CD14-positive monocyte (primary cell): ENCODE data around the gene KDR. TPM values are rescaled to one million over a fixed set of nuclear protein-coding genes. Genes with fewer than 3 reads are reported as not detected.

ENCODE experiments used
- DNase-seq, 3 donors: peaks; one replicate each; pipeline ENCODE4 v3.0.0-alpha.2; 2011 to 2022
- H2AFZ ChIP-seq: 2 replicates; pipeline ENCODE4 v1.6.0; 2012; ENCODE audit warnings: mild to moderate bottlenecking, low read depth, low read length, inconsistent platforms; ENCODE audit not compliant: insufficient read depth, poor library complexity, severe bottlenecking
- H3K27ac ChIP-seq, 2 donors: 1 replicate in 1 of 2; 2 replicates in 1 of 2; pipeline ENCODE4 v1.5.1; 2012 to 2013; ENCODE audit warnings: low read length in 2 of 2, control low read depth in 1 of 2, inconsistent platforms in 1 of 2, low read depth in 1 of 2, mild to moderate bottlenecking in 1 of 2
- H3K27me3 ChIP-seq, 2 donors: one replicate each; pipeline versions ENCODE4 v1.6.0 to v1.6.1; 2011 to 2013; ENCODE audit warnings: low read length in 2 of 2; ENCODE audit not compliant: control insufficient read depth in 2 of 2, insufficient read depth in 2 of 2
- H3K36me3 ChIP-seq, 2 donors: replicated peaks in 1 of 2; 1 replicate in 1 of 2; 2 replicates in 1 of 2; pipeline versions ENCODE4 v1.5.1 to v1.6.1; 2012 to 2013; ENCODE audit warnings: low read length in 2 of 2, control low read depth in 1 of 2, inconsistent platforms in 1 of 2, mild to moderate bottlenecking in 1 of 2; ENCODE audit not compliant: insufficient read depth in 2 of 2, control insufficient read depth in 1 of 2
- H3K4me1 ChIP-seq, 2 donors: 1 replicate in 1 of 2; 2 replicates in 1 of 2; pipeline versions ENCODE4 v1.5.1 to v1.6.1; 2012 to 2013; ENCODE audit warnings: low read length in 2 of 2, control low read depth in 1 of 2, inconsistent platforms in 1 of 2, mild to moderate bottlenecking in 1 of 2, moderate library complexity in 1 of 2; ENCODE audit not compliant: insufficient read depth in 2 of 2, control insufficient read depth in 1 of 2
- H3K4me2 ChIP-seq: replicated peaks from 2 replicates; pipeline ENCODE3; 2012; ENCODE audit warnings: low read length, moderate library complexity, mild to moderate bottlenecking; ENCODE audit not compliant: poor library complexity, severe bottlenecking; ENCODE audit errors: extremely low read depth
- H3K4me3 ChIP-seq, 3 experiments: fragments of 200-600 bp in 1 of 3; sonication (generic) in 1 of 3; replicated peaks in 1 of 3; 1 replicate in 2 of 3; 2 replicates in 1 of 3; pipeline ENCODE4 v1.5.1; 2011 to 2013; ENCODE audit warnings: low read length in 3 of 3, mild to moderate bottlenecking in 3 of 3, control low read depth in 2 of 3, low read depth in 2 of 3, inconsistent platforms in 1 of 3, moderate library complexity in 1 of 3
- H3K79me2 ChIP-seq: 2 replicates; pipeline ENCODE4 v1.6.0; 2012; ENCODE audit warnings: mild to moderate bottlenecking, control low read depth, inconsistent platforms, low read length, moderate library complexity; ENCODE audit not compliant: insufficient read depth
- H3K9ac ChIP-seq: 2 replicates; pipeline ENCODE4 v1.6.0; 2017; ENCODE audit warnings: low read length, mild to moderate bottlenecking; ENCODE audit not compliant: insufficient read depth, poor library complexity, severe bottlenecking
- H3K9me3 ChIP-seq, 2 donors: replicated peaks in 1 of 2; 1 replicate in 1 of 2; 2 replicates in 1 of 2; pipeline versions ENCODE4 v1.5.1 to v1.6.1; 2012 to 2013; ENCODE audit warnings: low read length in 2 of 2, control low read depth in 1 of 2; ENCODE audit not compliant: control insufficient read depth in 1 of 2, insufficient read depth in 1 of 2
- H4K20me1 ChIP-seq: 2 replicates; pipeline ENCODE4 v1.6.0; 2012; ENCODE audit warnings: mild to moderate bottlenecking, low read length, control low read depth, moderate library complexity; ENCODE audit not compliant: insufficient read depth
- H3K27ac Mint-ChIP-seq, 7 donors: one replicate each; pipeline ENCODE4 v1.8.0; 2020; ENCODE audit warnings: mild to moderate bottlenecking in 7 of 7, mixed read lengths in 7 of 7, moderate library complexity in 6 of 7, inconsistent platforms in 2 of 7
- H3K27me3 Mint-ChIP-seq, 3 donors: one replicate each; pipeline ENCODE4 v1.8.0; 2021 to 2022; ENCODE audit warnings: low read depth in 3 of 3, mild to moderate bottlenecking in 3 of 3, mixed read lengths in 3 of 3, moderate library complexity in 3 of 3, inconsistent platforms in 1 of 3
- H3K36me3 Mint-ChIP-seq, 2 donors: one replicate each; pipeline ENCODE4 v1.8.0; 2020; ENCODE audit warnings: mixed read lengths in 2 of 2, inconsistent platforms in 1 of 2, mild to moderate bottlenecking in 1 of 2
- H3K4me1 Mint-ChIP-seq: one replicate; pipeline ENCODE4 v1.8.0; 2020; ENCODE audit warnings: mild to moderate bottlenecking, mixed read lengths
- H3K4me3 Mint-ChIP-seq, 2 donors: one replicate each; pipeline ENCODE4 v1.8.0; 2020; ENCODE audit warnings: mild to moderate bottlenecking in 2 of 2, mixed read lengths in 2 of 2, moderate library complexity in 1 of 2
- H3K9me3 Mint-ChIP-seq, 7 donors: one replicate each; pipeline ENCODE4 v1.8.0; 2020 to 2022; ENCODE audit warnings: mixed read lengths in 7 of 7, mild to moderate bottlenecking in 6 of 7, moderate library complexity in 6 of 7, inconsistent platforms in 2 of 7
- WGBS: methylation state at CpG from one replicate; pipeline ENCODE4 v1.1.5; 2013; ENCODE audit warnings: missing lambda C conversion rate; ENCODE audit not compliant: insufficient coverage; 5-methylcytosine and 5-hydroxymethylcytosine counted together
- intact Hi-C, 2 donors: fragments of 100-400 bp; cut with micrococcal nuclease; formaldehyde crosslinking; loops; one replicate each; pipeline versions ENCODE4 v1.15.0 to v1.15.1; 2023
- polyA plus RNA-seq, 3 donors: library from polyadenylated mRNA; depleted of rRNA in 1 of 3; unstranded in 2 of 3; stranded (reverse) in 1 of 3; fragments of 300-500 nt in 2 of 3; fragments of >200 nt in 1 of 3; fragmentation: Illumina TruSeq in 2 of 3; gene quantifications; 1 replicate in 2 of 3; 2 replicates in 1 of 3; pipeline ENCODE4 v1.2.3, GENCODE V29; 2012 to 2021
- TF ChIP-seq, protein P1 (sequence below): fragments of 200-600 bp; IDR thresholded peaks from one replicate; pipeline ENCODE4 v1.8.0; 2022; ENCODE audit warnings: antibody characterized with exemption, mild to moderate bottlenecking

KDR gene
- polyA plus RNA-seq, 3 donors = not detected

DNA sequence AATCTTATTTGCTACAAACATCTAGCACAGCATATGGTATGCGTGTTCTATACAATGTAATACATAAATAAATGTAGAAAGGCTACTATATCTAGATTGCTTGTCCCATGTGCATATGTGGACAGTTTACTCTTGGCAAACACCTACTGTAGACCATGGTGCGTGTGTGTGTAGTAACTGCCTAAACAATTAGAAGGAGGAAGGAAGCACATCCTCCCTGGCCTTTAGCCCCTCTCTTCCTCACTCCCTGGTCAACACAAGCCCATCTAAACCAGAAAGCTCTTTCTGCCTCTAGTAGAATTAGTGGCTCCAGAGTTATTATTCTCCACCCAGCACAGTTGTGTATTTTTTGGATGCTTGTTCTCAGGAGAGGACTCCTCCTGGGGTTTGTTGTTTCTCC, 73.9 kb downstream of the KDR start:
- no peaks in the 10 kb centered on the region for H3K79me2 ChIP-seq
- H2AFZ ChIP-seq = no peak overlapping the region
- H3K4me2 ChIP-seq = no peak overlapping the region
- WGBS = no CpG with 5 or more reads among the region's 2 CpGs
- no peak overlapping the region for H3K4me3 ChIP-seq
- Mint-ChIP-seq H3K4me3 (no peak overlapping the region), H3K27me3 (peaks cover 0 to 2% (median 2%) of the 10 kb centered on the region in 3 donors), H3K4me1 (no peaks in the 10 kb centered on the region), H3K36me3 (no peaks in the 10 kb centered on the region), H3K9me3 (peaks cover 0 to 11% (median 6%) of the 10 kb centered on the region in 7 donors), H3K27ac (no peak overlapping the region)
- no peak for DNase-seq
- no peaks in the 10 kb centered on the region for H3K9me3 ChIP-seq
- TF ChIP-seq, protein P1, sequence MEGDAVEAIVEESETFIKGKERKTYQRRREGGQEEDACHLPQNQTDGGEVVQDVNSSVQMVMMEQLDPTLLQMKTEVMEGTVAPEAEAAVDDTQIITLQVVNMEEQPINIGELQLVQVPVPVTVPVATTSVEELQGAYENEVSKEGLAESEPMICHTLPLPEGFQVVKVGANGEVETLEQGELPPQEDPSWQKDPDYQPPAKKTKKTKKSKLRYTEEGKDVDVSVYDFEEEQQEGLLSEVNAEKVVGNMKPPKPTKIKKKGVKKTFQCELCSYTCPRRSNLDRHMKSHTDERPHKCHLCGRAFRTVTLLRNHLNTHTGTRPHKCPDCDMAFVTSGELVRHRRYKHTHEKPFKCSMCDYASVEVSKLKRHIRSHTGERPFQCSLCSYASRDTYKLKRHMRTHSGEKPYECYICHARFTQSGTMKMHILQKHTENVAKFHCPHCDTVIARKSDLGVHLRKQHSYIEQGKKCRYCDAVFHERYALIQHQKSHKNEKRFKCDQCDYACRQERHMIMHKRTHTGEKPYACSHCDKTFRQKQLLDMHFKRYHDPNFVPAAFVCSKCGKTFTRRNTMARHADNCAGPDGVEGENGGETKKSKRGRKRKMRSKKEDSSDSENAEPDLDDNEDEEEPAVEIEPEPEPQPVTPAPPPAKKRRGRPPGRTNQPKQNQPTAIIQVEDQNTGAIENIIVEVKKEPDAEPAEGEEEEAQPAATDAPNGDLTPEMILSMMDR = no peak
- no peak overlapping the region for H3K27ac ChIP-seq
- H3K36me3 ChIP-seq = no peaks in the 10 kb centered on the region
- H4K20me1 ChIP-seq = no peaks in the 10 kb centered on the region
- H3K4me1 ChIP-seq = no peaks in the 10 kb centered on the region
- H3K9ac ChIP-seq = no peak overlapping the region
- H3K27me3 ChIP-seq = no peaks in the 10 kb centered on the region
- intact Hi-C loops = no loop called here

- Histone ChIP-seq H3K36me3 (no peaks in the 10 kb centered on the region), H2AFZ (no peak overlapping the region), H3K79me2 (no peaks in the 10 kb centered on the region), H3K4me1 (no peaks in the 10 kb centered on the region), H3K9me3 (no peaks in the 10 kb centered on the region), H3K9ac (no peak overlapping the region), H3K27ac (no peak overlapping the region), H3K27me3 (no peaks in the 10 kb centered on the region), H4K20me1 (no peaks in the 10 kb centered on the region), H3K4me2 (no peak overlapping the region), H3K4me3 (no peak overlapping the region)
- intact Hi-C loops = no loop called here
- no peak overlapping the region for H3K27ac Mint-ChIP-seq
- no peak overlapping the region for H3K4me3 Mint-ChIP-seq
- no peaks in the 10 kb centered on the region for H3K4me1 Mint-ChIP-seq
- TF ChIP-seq, protein P1 = no peak
- no peak for DNase-seq
- no CpG with 5 or more reads among the region's 1 CpG for WGBS
- peaks cover 2 to 13% (median 6%) of the 10 kb centered on the region in 7 donors for H3K9me3 Mint-ChIP-seq
- peaks cover 0 to 2% (median 2%) of the 10 kb centered on the region in 3 donors for H3K27me3 Mint-ChIP-seq
- no peaks in the 10 kb centered on the region for H3K36me3 Mint-ChIP-seq
These were observed 74.9 kb downstream of the KDR start for GRCh38 chr4:55050418-55050950.
